ENCODE data around the gene RALGAPA2. TPM values are rescaled to one million over a fixed set of nuclear protein-coding genes. Genes with fewer than 3 reads are reported as not detected.

Gene RALGAPA2
- total and polyA plus RNA-seq, 2 experiments from 2014 or later: 14.5 to 35.5 TPM

DNA sequence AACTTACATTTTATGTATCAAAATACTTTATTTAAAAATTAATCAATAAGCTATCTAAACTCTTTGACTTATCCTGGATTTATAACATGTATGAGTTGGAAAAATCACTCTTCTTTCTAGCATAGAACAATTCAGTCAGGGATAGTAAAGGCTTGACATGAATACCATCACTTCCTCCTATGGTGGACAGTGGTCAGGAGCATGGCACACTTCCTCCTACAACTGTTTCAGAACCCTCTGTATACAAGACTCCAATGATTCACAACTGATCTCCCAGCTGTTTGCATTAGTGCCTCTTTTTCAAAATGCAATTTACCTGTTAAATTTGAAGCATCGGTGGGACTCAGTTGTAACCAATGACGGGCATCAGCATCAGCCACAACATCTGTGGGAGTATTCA lies 129.7 kb downstream of the RALGAPA2 start:
- Histone ChIP-seq H3K4me3 (no peak overlapping the region), H3K9me3 (ENCODE audit: low read depth) (no peaks in the 10 kb centered on the region), H3K27ac (no peak overlapping the region), H3K4me1 (ENCODE audit: low read depth) (no peaks in the 10 kb centered on the region), H3K36me3 (peaks cover 27% of the 10 kb centered on the region), H3K27me3 (no peaks in the 10 kb centered on the region)
- DNase-seq (ENCODE audit: low read depth in 1 of 2, low spot score in 1 of 2): no peak
- TF ChIP-seq, protein P1, sequence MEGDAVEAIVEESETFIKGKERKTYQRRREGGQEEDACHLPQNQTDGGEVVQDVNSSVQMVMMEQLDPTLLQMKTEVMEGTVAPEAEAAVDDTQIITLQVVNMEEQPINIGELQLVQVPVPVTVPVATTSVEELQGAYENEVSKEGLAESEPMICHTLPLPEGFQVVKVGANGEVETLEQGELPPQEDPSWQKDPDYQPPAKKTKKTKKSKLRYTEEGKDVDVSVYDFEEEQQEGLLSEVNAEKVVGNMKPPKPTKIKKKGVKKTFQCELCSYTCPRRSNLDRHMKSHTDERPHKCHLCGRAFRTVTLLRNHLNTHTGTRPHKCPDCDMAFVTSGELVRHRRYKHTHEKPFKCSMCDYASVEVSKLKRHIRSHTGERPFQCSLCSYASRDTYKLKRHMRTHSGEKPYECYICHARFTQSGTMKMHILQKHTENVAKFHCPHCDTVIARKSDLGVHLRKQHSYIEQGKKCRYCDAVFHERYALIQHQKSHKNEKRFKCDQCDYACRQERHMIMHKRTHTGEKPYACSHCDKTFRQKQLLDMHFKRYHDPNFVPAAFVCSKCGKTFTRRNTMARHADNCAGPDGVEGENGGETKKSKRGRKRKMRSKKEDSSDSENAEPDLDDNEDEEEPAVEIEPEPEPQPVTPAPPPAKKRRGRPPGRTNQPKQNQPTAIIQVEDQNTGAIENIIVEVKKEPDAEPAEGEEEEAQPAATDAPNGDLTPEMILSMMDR (IDR thresholded peaks at IDR 0.05; ENCODE audit: low read depth, low read length): no peak

DNA sequence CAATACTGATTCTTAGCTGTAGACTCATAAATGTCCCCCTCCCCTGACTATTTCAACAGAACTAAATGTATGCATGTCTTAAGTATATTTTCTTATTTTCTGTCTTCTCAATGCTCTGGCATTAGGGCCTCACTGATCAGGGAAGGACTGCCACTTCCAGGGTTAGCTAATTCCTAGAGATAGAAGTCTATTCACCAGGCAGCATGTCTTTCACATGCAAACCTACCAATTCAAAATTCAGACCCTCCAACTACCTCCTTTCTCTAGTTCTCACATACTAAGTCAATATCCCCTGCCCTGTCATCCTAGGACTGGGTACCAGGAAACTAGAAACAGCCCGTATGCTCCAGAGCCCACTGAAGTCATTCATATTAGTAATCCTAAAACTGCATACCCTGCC lies 132.3 kb downstream of the RALGAPA2 start:
- H3K36me3 ChIP-seq: peaks cover 25% of the 10 kb centered on the region
- H3K27ac ChIP-seq: no peak overlapping the region
- no peaks in the 10 kb centered on the region for H3K4me1 ChIP-seq (ENCODE audit: low read depth)
- no peaks in the 10 kb centered on the region for H3K9me3 ChIP-seq (ENCODE audit: low read depth)
- no peak for DNase-seq (ENCODE audit: low read depth in 1 of 2, low spot score in 1 of 2)
- TF ChIP-seq, protein P1 (IDR thresholded peaks at IDR 0.05; ENCODE audit: low read depth, low read length): no peak
- no peak overlapping the region for H3K4me3 ChIP-seq
- H3K27me3 ChIP-seq: no peaks in the 10 kb centered on the region

DNA sequence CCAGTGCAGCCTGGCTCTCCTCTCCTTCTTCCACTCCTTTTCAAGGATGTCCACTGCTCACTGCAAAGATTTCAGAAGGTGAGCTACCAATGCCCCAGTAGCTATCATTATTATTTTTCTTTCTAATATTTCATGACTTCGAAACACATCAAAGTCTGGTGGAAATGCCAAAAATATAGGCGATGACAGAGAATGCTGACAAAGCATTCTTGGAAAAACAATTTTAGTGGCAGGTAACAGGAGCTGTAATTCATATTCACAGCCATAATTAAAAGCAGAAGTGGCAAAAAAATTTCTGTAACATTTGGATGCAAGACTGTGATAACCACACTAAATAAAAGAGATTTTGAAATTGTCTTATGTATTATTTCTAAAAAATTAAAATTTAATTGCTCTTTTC lies 133.6 kb downstream of the RALGAPA2 start:
- no peaks in the 10 kb centered on the region for H3K9me3 ChIP-seq (ENCODE audit: low read depth)
- peaks cover 12% of the 10 kb centered on the region for H3K36me3 ChIP-seq
- TF ChIP-seq, protein P1 (IDR thresholded peaks at IDR 0.05; ENCODE audit: low read depth, low read length): no peak
- no peak overlapping the region for H3K27ac ChIP-seq
- DNase-seq (ENCODE audit: low read depth in 1 of 2, low spot score in 1 of 2): no peak
- H3K4me3 ChIP-seq: no peak overlapping the region
- no peaks in the 10 kb centered on the region for H3K27me3 ChIP-seq
- no peaks in the 10 kb centered on the region for H3K4me1 ChIP-seq (ENCODE audit: low read depth)

DNA sequence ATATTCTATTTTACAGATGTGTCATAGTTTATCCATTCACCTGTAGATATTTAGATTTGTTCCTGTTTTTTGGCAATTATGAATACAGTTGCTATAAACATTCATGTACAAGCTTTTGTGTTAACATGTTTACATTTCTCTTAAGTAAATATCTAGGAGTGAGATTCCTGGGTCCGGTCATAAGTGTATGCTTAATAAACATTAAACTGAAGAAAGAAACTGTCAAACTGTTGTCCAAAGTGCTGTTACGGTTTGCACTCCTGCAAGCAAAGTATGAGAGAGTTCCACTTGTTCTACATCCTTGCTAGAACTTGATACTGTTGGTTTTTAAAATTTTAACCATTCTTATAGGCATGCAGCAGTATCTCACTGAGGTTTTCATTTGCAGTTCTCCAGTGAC lies 138.6 kb downstream of the RALGAPA2 start:
- no peaks in the 10 kb centered on the region for H3K9me3 ChIP-seq (ENCODE audit: low read depth)
- no peaks in the 10 kb centered on the region for H3K4me1 ChIP-seq (ENCODE audit: low read depth)

DNA sequence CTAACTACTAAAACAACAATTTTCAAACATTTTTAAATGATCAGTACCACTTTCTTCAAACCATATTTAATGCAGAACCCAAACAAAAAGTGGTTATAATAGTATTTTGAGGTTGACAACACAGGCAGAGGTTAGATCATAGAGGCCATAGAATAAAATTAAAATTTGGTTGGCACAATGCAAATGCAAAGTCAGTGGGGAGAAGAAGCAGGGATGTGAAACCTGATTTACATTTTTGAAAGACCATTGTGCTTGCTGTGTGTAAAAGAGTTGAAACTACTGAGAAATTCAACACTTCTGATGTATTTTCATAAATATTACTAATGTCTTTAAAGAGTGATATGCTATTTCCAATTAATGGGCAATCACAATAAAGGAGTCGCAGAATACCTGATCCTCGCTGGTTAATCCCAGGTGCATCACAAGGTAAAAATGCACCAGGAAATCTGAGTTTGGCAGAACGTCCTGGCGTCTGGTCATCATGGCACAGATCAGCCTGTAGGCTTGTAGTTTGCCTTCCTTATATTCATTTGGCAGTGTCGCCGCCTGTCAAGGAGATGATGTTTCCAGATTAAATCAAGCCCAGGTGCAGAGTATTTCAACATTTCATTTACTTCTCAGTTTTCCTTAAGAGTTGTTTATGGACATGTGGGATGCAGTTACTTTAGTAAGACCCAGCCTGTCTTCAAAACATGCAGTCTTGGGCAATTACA lies 141.2 kb downstream of the RALGAPA2 start:
- DNase-seq (ENCODE audit: low read depth in 1 of 2, low spot score in 1 of 2): no peak
- peaks cover 4% of the 10 kb centered on the region for H3K36me3 ChIP-seq
- no peak overlapping the region for H3K4me3 ChIP-seq
- TF ChIP-seq, protein P1 (IDR thresholded peaks at IDR 0.05; ENCODE audit: low read depth, low read length): no peak
- H3K4me1 ChIP-seq (ENCODE audit: low read depth): no peaks in the 10 kb centered on the region
- H3K27me3 ChIP-seq: no peaks in the 10 kb centered on the region
- H3K9me3 ChIP-seq (ENCODE audit: low read depth): no peaks in the 10 kb centered on the region
- no peak overlapping the region for H3K27ac ChIP-seq

More for the DNA sequence above, 138.6 kb downstream of the RALGAPA2 start:
- no peak for DNase-seq (ENCODE audit: low read depth in 1 of 2, low spot score in 1 of 2)
- TF ChIP-seq, protein P1 (IDR thresholded peaks at IDR 0.05; ENCODE audit: low read depth, low read length): no peak
- Histone ChIP-seq H3K27me3 (no peaks in the 10 kb centered on the region), H3K36me3 (no peaks in the 10 kb centered on the region), H3K27ac (no peak overlapping the region), H3K4me3 (no peak overlapping the region)
